GM18873 (cell line): Measurements from ENCODE around the gene LRP1.

Experiments used
- ATAC-seq: cut with Tn5 transposase; IDR thresholded peaks from one replicate; pipeline ENCODE4 v1.9.1; 2021; ENCODE audit warnings: mild to moderate bottlenecking, moderate library complexity, moderate number of reproducible peaks; ENCODE audit not compliant: unreplicated experiment, low FRiP score

The LRP1 gene

GRCh38 chr12:57218030-57218853, 90.0 kb downstream of the LRP1 start:
- ATAC-seq: no peak

GRCh38 chr12:57219205-57219992, 91.1 kb downstream of the LRP1 start:
- ATAC-seq: no peak

DNA sequence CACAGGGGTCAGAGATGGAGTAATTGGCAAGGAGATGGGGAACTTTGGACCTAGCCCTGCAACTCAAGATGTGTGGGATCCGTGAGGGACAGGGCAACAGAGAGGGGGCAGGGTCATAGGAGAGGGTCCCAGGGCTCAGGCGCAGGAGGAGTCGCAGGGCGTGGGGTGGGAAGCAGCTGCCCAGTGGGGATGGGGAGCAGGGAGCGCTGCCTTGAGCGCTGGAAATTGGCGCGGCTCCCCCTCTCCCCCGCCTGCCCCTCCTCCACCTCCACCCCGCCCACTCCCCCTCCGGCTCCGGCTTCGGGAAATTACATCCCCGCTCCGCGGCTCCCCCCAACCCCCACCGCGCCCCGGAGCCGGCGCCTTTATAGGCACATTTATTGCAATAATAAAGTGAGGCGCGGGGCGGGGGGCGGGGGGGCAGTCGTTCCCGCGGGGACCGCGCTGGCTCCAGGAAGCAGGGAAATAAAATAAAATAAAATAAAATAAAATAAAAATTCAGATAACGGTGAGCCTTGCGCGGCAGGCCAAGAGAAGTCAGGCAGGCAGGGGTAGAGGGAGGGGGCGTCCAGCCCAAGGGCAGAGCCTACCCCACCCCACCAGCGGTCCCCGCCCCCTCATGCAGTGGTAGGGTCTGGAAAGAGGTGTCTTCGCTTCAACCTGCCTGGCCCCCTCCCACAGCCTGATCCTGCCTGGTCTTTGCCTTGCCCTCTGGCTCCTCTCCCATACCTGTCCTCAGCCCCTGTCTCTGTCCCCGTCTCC, 91.9 kb downstream of the LRP1 start:
- ATAC-seq: no peak

DNA sequence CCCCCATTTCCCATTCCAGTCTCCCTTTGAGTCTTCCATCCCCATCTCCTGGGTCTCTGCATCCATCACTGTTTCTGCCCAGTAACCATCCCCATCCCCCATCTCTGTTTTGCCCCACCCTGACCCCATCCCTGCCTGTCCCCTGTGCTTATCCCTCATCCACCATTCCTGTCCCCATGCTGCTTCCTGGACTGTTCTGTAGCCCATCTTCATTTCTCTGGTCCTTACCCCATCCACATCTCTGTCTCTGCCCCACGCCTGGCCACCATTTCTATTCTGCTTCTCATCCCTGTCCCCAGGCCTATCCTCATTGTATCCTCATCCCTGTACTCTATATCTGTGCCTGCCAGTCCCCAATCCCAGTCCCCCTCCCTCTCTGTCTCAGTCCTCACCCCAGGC, 92.5 kb downstream of the LRP1 start:
- no peak for ATAC-seq

DNA sequence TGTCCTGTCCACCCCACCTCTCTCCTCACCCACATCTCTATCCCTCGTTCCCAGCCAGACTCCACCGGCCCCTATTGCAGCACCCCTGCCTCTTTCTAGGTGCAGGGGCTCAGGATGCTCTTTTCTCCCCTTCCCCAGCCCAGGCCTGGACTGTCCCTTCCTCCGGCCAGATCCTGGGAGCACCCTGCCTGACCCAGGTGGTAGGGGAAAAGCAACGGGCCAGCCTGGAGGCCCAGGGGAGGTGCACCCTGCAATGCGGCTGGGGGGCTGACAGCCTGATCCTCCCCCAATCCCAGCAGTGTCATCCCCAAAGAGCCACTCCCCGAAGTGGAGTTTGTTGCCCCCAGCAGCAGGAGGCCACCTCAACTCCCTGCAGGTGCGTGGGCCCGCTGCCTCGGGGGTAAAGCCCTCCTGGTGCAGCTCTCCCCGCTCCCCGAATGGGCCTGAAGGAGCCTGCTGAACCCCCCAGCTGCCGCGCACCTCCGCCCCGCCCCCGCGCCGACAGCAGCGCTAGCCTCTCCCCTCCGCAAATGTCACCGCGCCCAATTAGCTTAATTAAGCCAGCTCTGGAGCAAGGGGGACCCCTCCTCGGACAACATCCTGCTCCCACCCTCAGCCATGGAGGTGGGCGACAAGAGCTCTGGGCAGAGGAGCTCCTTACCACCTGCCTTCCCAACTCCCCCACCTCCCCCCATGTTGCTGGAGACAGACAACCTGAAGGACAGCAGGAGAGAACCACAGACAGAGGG, 93.1 kb downstream of the LRP1 start:
- ATAC-seq: no peak

GRCh38 chr12:57222286-57223190, 94.3 kb downstream of the LRP1 start:
- ATAC-seq: no peak

GRCh38 chr12:57223191-57224165, 95.2 kb downstream of the LRP1 start:
- ATAC-seq: no peak

DNA sequence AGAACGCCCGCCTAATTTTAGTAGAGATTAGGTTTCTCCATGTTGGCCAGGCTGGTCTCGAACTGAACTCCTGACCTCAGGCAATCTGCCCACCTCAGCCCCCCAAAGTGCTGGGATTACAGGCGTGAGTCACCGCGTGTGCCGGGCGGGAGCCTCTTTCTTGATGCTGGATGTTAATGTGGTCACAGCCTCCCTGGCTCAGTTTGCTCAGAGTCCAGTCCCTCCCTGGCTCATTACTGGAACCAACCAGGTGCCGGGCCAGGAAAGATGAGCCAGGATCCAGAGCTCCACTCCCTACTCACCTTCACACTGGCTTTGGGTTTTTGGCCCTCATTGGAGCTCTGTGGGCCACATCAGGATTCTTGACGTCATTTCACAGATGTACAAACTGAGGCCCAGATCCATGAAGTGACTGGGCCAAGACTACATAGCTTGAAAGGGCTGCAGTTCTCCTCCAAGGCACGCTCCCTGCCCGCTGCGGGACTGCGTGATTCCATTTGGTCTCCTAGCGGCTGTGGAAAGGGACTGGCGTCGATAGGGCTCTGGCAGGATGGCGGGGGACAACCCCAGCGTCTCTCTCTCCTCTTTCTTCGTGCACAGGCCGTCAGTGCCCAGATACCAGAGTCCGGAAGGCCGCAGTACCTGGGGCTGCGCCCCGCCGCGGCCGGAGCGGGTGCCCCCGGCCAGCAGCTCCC, 96.1 kb downstream of the LRP1 start:
- ATAC-seq: no peak

GRCh38 chr12:57224973-57225679, 96.8 kb downstream of the LRP1 start:
- ATAC-seq: no peak

- no peak for ATAC-seq
These were observed 97.5 kb downstream of the LRP1 start for GRCh38 chr12:57225680-57226210.

- no peak for ATAC-seq
These were observed 98.5 kb downstream of the LRP1 start for GRCh38 chr12:57226588-57227314.

- ATAC-seq: no peak
These were observed 99.2 kb downstream of the LRP1 start for GRCh38 chr12:57227315-57228115.

GRCh38 chr12:57229046-57229633, 100.9 kb downstream of the LRP1 start:
- ATAC-seq: no peak

- ATAC-seq: peak; percentile 60
These were observed 101.5 kb downstream of the LRP1 start, which contains the start of gene SHMT2 for GRCh38 chr12:57229634-57230380. TSS of gene SHMT2 (plus strand) at chr12:57229711. CDS start at chr12:57229779, 68 bp downstream.
